Measurements from ENCODE around the gene B4GALT5. TPM values are rescaled to one million over a fixed set of nuclear protein-coding genes. Genes with fewer than 3 reads are reported as not detected.

The B4GALT5 gene
- polyA plus RNA-seq, 1 donor (not counting 4 experiments of a cell fraction or from before 2014, with no cell fraction given) = 23.5 TPM

DNA sequence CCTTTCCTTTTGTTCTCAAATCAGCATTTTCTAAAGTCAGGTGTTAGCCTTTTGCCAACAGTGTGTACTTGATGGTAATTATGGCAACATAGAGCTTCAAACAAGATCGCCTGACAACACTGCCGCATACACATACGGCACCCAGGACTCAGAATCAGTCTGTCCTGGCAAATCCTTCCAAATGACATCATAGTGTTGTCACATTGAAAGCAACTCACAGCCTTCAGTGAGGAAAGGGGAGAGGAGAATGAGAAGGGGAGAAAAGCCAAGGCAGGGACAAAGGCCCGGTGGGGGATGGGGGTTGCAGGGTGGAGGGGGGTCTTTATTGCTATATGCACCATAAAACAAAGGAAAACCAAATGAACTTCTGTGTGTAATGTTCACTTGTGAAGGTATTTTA is 80.0 kb downstream of the B4GALT5 start:
- Histone ChIP-seq H3K79me2 (ENCODE audit: control insufficient read depth, insufficient read depth, low read length) (no peaks in the 10 kb centered on the region), H3K4me3 (ENCODE audit: control insufficient read depth in 2 of 3, extremely low read depth in 1 of 3, insufficient read depth in 2 of 3, low read depth in 1 of 3, low read length in 3 of 3) (no peak overlapping the region), H3K9me3 (ENCODE audit: control insufficient read depth, low read depth, low read length) (no peaks in the 10 kb centered on the region), H3K9ac (ENCODE audit: control insufficient read depth, extremely low read depth, insufficient read depth, low read length) (no peak overlapping the region), H3K27me3 (ENCODE audit: control insufficient read depth, extremely low read depth, insufficient read depth, low read length) (no peaks in the 10 kb centered on the region), H3K4me1 (ENCODE audit: control insufficient read depth, extremely low read depth, insufficient read depth, low read length) (no peaks in the 10 kb centered on the region), H3K27ac (ENCODE audit: control insufficient read depth, insufficient read depth, low read length) (no peak overlapping the region), H4K20me1 (ENCODE audit: control insufficient read depth, extremely low read depth, insufficient read depth, low read length) (no peaks in the 10 kb centered on the region), H3K4me2 (ENCODE audit: control insufficient read depth, extremely low read depth, insufficient read depth, low read depth, low read length) (no peak overlapping the region), H3K36me3 (ENCODE audit: control insufficient read depth in 2 of 2, extremely low read depth in 1 of 2, insufficient read depth in 2 of 2, low read length in 2 of 2) (peaks cover 15 to 28% of the 10 kb centered on the region in 2 experiments), H2AFZ (ENCODE audit: control insufficient read depth, low read length) (no peak overlapping the region), H3K9me1 (ENCODE audit: control insufficient read depth, extremely low read depth, insufficient read depth, low read length) (no peaks in the 10 kb centered on the region)
- TF ChIP-seq, protein P1, sequence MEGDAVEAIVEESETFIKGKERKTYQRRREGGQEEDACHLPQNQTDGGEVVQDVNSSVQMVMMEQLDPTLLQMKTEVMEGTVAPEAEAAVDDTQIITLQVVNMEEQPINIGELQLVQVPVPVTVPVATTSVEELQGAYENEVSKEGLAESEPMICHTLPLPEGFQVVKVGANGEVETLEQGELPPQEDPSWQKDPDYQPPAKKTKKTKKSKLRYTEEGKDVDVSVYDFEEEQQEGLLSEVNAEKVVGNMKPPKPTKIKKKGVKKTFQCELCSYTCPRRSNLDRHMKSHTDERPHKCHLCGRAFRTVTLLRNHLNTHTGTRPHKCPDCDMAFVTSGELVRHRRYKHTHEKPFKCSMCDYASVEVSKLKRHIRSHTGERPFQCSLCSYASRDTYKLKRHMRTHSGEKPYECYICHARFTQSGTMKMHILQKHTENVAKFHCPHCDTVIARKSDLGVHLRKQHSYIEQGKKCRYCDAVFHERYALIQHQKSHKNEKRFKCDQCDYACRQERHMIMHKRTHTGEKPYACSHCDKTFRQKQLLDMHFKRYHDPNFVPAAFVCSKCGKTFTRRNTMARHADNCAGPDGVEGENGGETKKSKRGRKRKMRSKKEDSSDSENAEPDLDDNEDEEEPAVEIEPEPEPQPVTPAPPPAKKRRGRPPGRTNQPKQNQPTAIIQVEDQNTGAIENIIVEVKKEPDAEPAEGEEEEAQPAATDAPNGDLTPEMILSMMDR (optimal IDR thresholded peaks at IDR 0.05 in 1 of 3, IDR thresholded peaks at IDR 0.05 in 1 of 3, conservative IDR thresholded peaks at IDR 0.05 in 1 of 3; ENCODE audit: extremely low read depth in 1 of 3, insufficient read depth in 2 of 3, low read length in 3 of 3) = no peak
- no peak for TF ChIP-seq EZH2 (IDR thresholded peaks at IDR 0.05; ENCODE audit: low read length)
- FAIRE-seq (no peak), DNase-seq (ENCODE audit: low read depth, low spot score) (no peak)
- dilution Hi-C loops (cut with MboI; ENCODE audit: extremely low pct_ligation_motif_present, low sequenced_read_pairs) = no loop called here

DNA sequence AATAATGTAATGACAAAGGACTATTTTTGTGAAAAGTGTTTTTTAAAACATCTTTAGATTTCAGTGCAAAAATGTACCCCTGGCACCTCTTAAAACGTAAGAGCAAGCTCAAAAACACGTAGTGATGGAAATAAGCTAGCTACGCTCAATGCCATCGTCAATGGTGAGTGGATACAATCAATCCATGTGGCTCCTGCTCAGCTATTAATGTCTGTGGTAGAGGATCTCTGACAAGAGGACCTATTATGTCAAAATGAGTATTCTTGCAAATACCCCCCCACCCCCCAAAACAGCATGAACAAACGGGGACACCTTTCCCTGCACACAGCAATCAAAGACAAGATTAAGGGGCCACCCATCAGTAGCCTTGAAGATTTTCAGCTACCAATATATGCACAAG is 80.7 kb downstream of the B4GALT5 start:
- Histone ChIP-seq H3K36me3 (ENCODE audit: control insufficient read depth in 2 of 2, extremely low read depth in 1 of 2, insufficient read depth in 2 of 2, low read length in 2 of 2) (peaks cover 13 to 28% of the 10 kb centered on the region in 2 experiments), H3K4me3 (ENCODE audit: control insufficient read depth in 2 of 3, extremely low read depth in 1 of 3, insufficient read depth in 2 of 3, low read depth in 1 of 3, low read length in 3 of 3) (no peak overlapping the region), H2AFZ (ENCODE audit: control insufficient read depth, low read length) (no peak overlapping the region), H3K27me3 (ENCODE audit: control insufficient read depth, extremely low read depth, insufficient read depth, low read length) (no peaks in the 10 kb centered on the region), H3K9ac (ENCODE audit: control insufficient read depth, extremely low read depth, insufficient read depth, low read length) (no peak overlapping the region), H4K20me1 (ENCODE audit: control insufficient read depth, extremely low read depth, insufficient read depth, low read length) (no peaks in the 10 kb centered on the region), H3K9me1 (ENCODE audit: control insufficient read depth, extremely low read depth, insufficient read depth, low read length) (no peaks in the 10 kb centered on the region), H3K27ac (ENCODE audit: control insufficient read depth, insufficient read depth, low read length) (no peak overlapping the region), H3K4me2 (ENCODE audit: control insufficient read depth, extremely low read depth, insufficient read depth, low read depth, low read length) (no peak overlapping the region), H3K79me2 (ENCODE audit: control insufficient read depth, insufficient read depth, low read length) (no peaks in the 10 kb centered on the region), H3K4me1 (ENCODE audit: control insufficient read depth, extremely low read depth, insufficient read depth, low read length) (no peaks in the 10 kb centered on the region), H3K9me3 (ENCODE audit: control insufficient read depth, low read depth, low read length) (no peaks in the 10 kb centered on the region)
- dilution Hi-C loops (cut with MboI; ENCODE audit: extremely low pct_ligation_motif_present, low sequenced_read_pairs) = no loop called here
- FAIRE-seq = no peak
- no peak for DNase-seq (ENCODE audit: low read depth, low spot score)
- no peak for TF ChIP-seq EZH2 (IDR thresholded peaks at IDR 0.05; ENCODE audit: low read length)
- TF ChIP-seq, protein P1 (optimal IDR thresholded peaks at IDR 0.05 in 1 of 3, IDR thresholded peaks at IDR 0.05 in 1 of 3, conservative IDR thresholded peaks at IDR 0.05 in 1 of 3; ENCODE audit: extremely low read depth in 1 of 3, insufficient read depth in 2 of 3, low read length in 3 of 3) = no peak
